ENCODE results near the gene CNIH2. TPM values are rescaled to one million over a fixed set of nuclear protein-coding genes. Genes with fewer than 3 reads are reported as not detected.
A peak's percentile ranks its signal among the peaks of the same experiment; 100 is the strongest.

Gene CNIH2
- total and polyA plus RNA-seq, 9 of the 15 experiments (the other 6 are each of a cell fraction or from before 2014, with no cell fraction given), result 0.26 to 0.89 (median 0.40) TPM; not detected in 4

- TF ChIP-seq CEBPZ (IDR thresholded peaks at IDR 0.05; ENCODE audit: borderline replicate concordance, low read depth, low read length) (no peak), MAFK (IDR thresholded peaks at IDR 0.05; ENCODE audit: low read length) (no peak), XRCC3 (IDR thresholded peaks at IDR 0.05) (no peak), CREB1 (IDR thresholded peaks at IDR 0.05) (0 out of 2 replicates have a peak, but pooled peaks have one; percentile 34), CREB1 (CRISPR knock-in tag; IDR thresholded peaks at IDR 0.05) (peak; percentile 83), EWSR1 (IDR thresholded peaks at IDR 0.05; ENCODE audit: borderline replicate concordance, low read depth, partially characterized antibody) (no peak), ATF6 (CRISPR knock-in tag; IDR thresholded peaks at IDR 0.05) (no peak), MECOM (CRISPR knock-in tag; IDR thresholded peaks at IDR 0.05) (no peak), ELK3 (CRISPR knock-in tag; IDR thresholded peaks at IDR 0.05) (no peak), XRCC4 (IDR thresholded peaks at IDR 0.05; ENCODE audit: extremely low read depth, insufficient read depth, insufficient read length) (no peak), GTF2A2 (tag; IDR thresholded peaks at IDR 0.05) (no peak), ZNF274 (IDR thresholded peaks at IDR 0.05; ENCODE audit: borderline replicate concordance, low read depth, low read length) (no peak), ARID1B (IDR thresholded peaks at IDR 0.05) (no peak), U2AF1 (optimal IDR thresholded peaks at IDR 0.05; ENCODE audit: low read depth, low read length) (no peak), IRF9 (tag; IDR thresholded peaks at IDR 0.05) (no peak), ZNF639 (CRISPR knock-in tag; conservative IDR thresholded peaks at IDR 0.05 in 1 of 2, IDR thresholded peaks at IDR 0.05 in 1 of 2) (peak in 1 of 2 experiments; percentile 78; a peak in 1 of 4 replicates), PRPF4 (IDR thresholded peaks at IDR 0.05; ENCODE audit: insufficient read depth, low read depth, low read length, poor library complexity, severe bottlenecking) (no peak), TEAD1 (CRISPR knock-in tag; IDR thresholded peaks at IDR 0.05) (0 out of 4 replicates have a peak, but pooled peaks of 1 of the 2 experiments have one; percentile 6)
Measured at GRCh38 chr11:66268244-66268951, 9.6 kb upstream of the CNIH2 start, which contains the start of gene RAB1B (continued).

Measured in K562 (cell line).